GM18517 (cell line): ENCODE results near the gene PPP6R1.

Experiments
- ATAC-seq: cut with Tn5 transposase; IDR thresholded peaks from one replicate; pipeline ENCODE4 v1.9.1; 2021; ENCODE audit warnings: mild to moderate bottlenecking, moderate library complexity; ENCODE audit not compliant: unreplicated experiment

The PPP6R1 gene

GRCh38 chr19:55283548-55284377 lies 24.9 kb upstream of the PPP6R1 start, which contains the start of gene BRSK1:
Gene BRSK1, plus strand, starts transcription at chr19:55283997. Its CDS starts 446 bp downstream, at chr19:55284443.
- ATAC-seq, result no peak

GRCh38 chr19:55279770-55280643 lies 21.2 kb upstream of the PPP6R1 start, which contains the start of gene HSPBP1:
Gene HSPBP1, minus strand, starts transcription at chr19:55280110. Its CDS starts 502 bp downstream, at chr19:55279608.
- ATAC-seq, result peak; percentile 67

- no peak for ATAC-seq
Measured at GRCh38 chr19:55279340-55279739, 20.5 kb upstream of the PPP6R1 start.

GRCh38 chr19:55278391-55279135 lies 19.7 kb upstream of the PPP6R1 start:
- no peak for ATAC-seq

- ATAC-seq, result no peak
Measured at GRCh38 chr19:55277494-55277893, 18.7 kb upstream of the PPP6R1 start.

GRCh38 chr19:55276720-55277430 lies 18.1 kb upstream of the PPP6R1 start:
- ATAC-seq, result no peak

GRCh38 chr19:55275851-55276719 lies 17.3 kb upstream of the PPP6R1 start:
- peak; percentile 71 for ATAC-seq

- ATAC-seq, result no peak
Measured at GRCh38 chr19:55273978-55274707, 15.3 kb upstream of the PPP6R1 start.

- ATAC-seq, result no peak
Measured at GRCh38 chr19:55272142-55272541, 13.3 kb upstream of the PPP6R1 start.

GRCh38 chr19:55270172-55270942 lies 11.5 kb upstream of the PPP6R1 start:
- no peak for ATAC-seq

- ATAC-seq, result no peak
Measured at GRCh38 chr19:55269299-55269698, 10.5 kb upstream of the PPP6R1 start.

- no peak for ATAC-seq
Measured at GRCh38 chr19:55266840-55267239, 8.0 kb upstream of the PPP6R1 start.

GRCh38 chr19:55266404-55266803 lies 7.6 kb upstream of the PPP6R1 start:
- ATAC-seq, result no peak

- ATAC-seq, result no peak
Measured at GRCh38 chr19:55265723-55266386, 7.0 kb upstream of the PPP6R1 start.

- ATAC-seq, result no peak
Measured at GRCh38 chr19:55265173-55265572, 6.4 kb upstream of the PPP6R1 start.

GRCh38 chr19:55264531-55264930 lies 5.7 kb upstream of the PPP6R1 start:
- ATAC-seq, result no peak

GRCh38 chr19:55262359-55262758 lies 3.5 kb upstream of the PPP6R1 start:
- no peak for ATAC-seq
